Measurements from ENCODE around the gene MRE11. TPM values are rescaled to one million over a fixed set of nuclear protein-coding genes. Genes with fewer than 3 reads are reported as not detected.
A peak's percentile ranks its signal among the peaks of the same experiment; 100 is the strongest.

MRE11 gene
- total RNA-seq, 2 experiments from 2014 or later, result 43.4 to 47.6 TPM

Small RNA genes lying within 50 kb of the gene (microRNA-seq; reads per million reads assigned to microRNA genes)
- 35.4 reads per million, percentile 51 among the genes with 10 or more reads in this experiment for gene MIR548L (ENCODE audit: borderline microRNAs expressed, borderline number of aligned reads, borderline replicate concordance)

Other genes with a start within 250 kb of the MRE11 start
- not detected for gene IZUMO1R, start 189.3 kb downstream of the MRE11 start, total RNA-seq
- not detected for gene GPR83, start 92.4 kb downstream of the MRE11 start, total RNA-seq
- gene ANKRD49, start 140 bp upstream of the MRE11 start, total RNA-seq, result 10 to 100 TPM; 18.6 to 19.2 TPM
- gene C11orf97, start 18.6 kb upstream of the MRE11 start, total RNA-seq, result not detected
- 1 to 10 TPM; 3.6 to 3.9 TPM for gene FUT4, start 50.1 kb upstream of the MRE11 start, total RNA-seq
- gene PIWIL4, start 73.5 kb upstream of the MRE11 start, total RNA-seq, result under 1 TPM; 0.29 to 0.90 TPM

Data from activated CD4-positive, alpha-beta memory T cell treated with anti-CD3 and anti-CD28 coated beads for 36 hours (primary cell).